ENCODE data around the gene UBE2J2.

The UBE2J2 gene

DNA sequence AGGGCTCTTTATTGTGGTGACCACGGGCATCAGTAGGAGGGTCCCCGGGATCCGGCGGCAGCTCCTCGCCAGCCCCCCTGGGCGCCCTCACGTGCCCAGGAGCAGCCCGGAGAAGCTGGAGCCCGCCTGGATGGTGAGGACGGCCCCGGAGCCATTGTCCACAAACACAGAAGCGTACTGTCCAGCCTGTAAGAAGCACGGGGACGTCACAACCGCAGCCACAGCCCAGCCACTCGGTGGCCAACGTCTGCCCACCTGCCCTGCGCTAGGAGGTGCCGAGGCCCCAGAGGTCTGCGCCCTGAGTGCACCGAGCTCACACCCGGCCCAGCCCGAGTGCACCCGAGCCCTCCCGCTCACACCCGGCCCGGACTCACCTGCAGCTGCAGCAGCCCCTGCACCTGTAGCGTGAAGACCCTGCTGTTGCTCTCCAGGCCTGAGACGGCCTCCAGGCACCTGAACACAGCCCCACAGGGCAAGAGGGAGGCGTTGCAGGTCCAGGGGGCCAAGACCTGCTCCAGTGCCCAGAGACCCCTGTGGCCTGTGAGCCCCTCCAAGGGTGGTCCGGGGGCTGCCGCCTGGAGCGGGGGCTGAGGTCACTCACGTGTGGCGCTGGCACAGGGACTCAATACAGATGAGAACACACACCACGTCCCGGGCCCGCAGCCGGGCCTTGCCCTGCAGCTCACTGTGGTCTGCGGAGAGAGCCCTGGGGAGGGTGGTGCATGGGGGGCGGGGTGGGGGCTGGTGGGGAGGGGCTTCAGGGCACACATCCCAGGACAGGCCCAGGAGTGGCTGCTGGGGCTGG, 31.0 kb downstream of the UBE2J2 start:
- H3K36me3 ChIP-seq (ENCODE audit: control insufficient read depth in 5 of 5, insufficient read depth in 5 of 5, low read length in 5 of 5): no peaks in the 10 kb centered on the region
- H3K27me3 ChIP-seq (ENCODE audit: control insufficient read depth in 5 of 5, insufficient read depth in 4 of 5, low read length in 5 of 5): peaks cover 44 to 57% (median 47%) of the 10 kb centered on the region in 5 donors
- no peak overlapping the region for H3K27ac ChIP-seq (ENCODE audit: low read depth, low read length)
- H3K4me3 ChIP-seq (ENCODE audit: low read depth in 1 of 5, low read length in 5 of 5): no peak overlapping the region
- no peaks in the 10 kb centered on the region for H3K9me3 ChIP-seq (ENCODE audit: control insufficient read depth in 5 of 5, low read length in 5 of 5)
- H3K9ac ChIP-seq (ENCODE audit: low read length in 5 of 5): no peak overlapping the region
- H3K4me1 ChIP-seq (ENCODE audit: control insufficient read depth in 5 of 5, insufficient read depth in 5 of 5, low read length in 5 of 5): peaks cover 0 to 12% (median 0%) of the 10 kb centered on the region in 5 donors

DNA sequence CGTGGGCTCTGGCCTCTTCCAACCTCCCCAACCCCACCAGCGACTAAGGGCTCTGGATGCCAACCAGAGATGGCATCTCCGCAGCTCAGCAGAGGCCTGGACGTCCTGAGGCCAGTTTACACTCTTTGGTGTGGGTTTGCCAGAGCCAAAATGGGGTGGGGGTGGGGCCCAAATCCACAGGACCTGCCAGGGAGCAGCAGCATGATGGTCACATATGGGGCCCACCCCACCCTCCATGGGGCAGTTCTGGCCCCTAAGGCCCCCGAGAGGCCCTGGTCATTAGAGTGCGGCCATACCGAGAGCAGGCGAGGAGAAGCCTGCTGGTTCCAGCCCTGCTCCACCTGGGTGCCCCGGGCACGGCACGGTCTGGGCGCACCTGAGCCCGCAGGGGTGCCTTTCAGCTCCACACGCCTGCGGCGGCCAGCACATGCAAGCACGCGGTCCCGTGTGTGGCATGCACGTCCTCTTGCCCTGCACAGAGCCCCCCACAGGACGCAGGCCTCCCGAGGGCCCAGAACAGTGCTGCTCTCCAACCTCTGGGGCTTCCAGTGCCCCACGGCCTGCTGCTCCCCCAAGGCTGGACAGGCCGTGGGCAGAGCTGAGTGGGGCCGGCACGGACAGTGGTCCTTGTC, 31.9 kb downstream of the UBE2J2 start:
- H3K36me3 ChIP-seq (ENCODE audit: control insufficient read depth in 5 of 5, insufficient read depth in 5 of 5, low read length in 5 of 5): no peaks in the 10 kb centered on the region
- no peak overlapping the region for H3K27ac ChIP-seq (ENCODE audit: low read depth, low read length)
- peaks cover 0 to 16% (median 9%) of the 10 kb centered on the region in 5 donors for H3K4me1 ChIP-seq (ENCODE audit: control insufficient read depth in 5 of 5, insufficient read depth in 5 of 5, low read length in 5 of 5)
- peaks cover 40 to 58% (median 47%) of the 10 kb centered on the region in 5 donors for H3K27me3 ChIP-seq (ENCODE audit: control insufficient read depth in 5 of 5, insufficient read depth in 4 of 5, low read length in 5 of 5)
- H3K9ac ChIP-seq (ENCODE audit: low read length in 5 of 5): no peak overlapping the region
- no peak overlapping the region for H3K4me3 ChIP-seq (ENCODE audit: low read depth in 1 of 5, low read length in 5 of 5)
- H3K9me3 ChIP-seq (ENCODE audit: control insufficient read depth in 5 of 5, low read length in 5 of 5): no peaks in the 10 kb centered on the region

DNA sequence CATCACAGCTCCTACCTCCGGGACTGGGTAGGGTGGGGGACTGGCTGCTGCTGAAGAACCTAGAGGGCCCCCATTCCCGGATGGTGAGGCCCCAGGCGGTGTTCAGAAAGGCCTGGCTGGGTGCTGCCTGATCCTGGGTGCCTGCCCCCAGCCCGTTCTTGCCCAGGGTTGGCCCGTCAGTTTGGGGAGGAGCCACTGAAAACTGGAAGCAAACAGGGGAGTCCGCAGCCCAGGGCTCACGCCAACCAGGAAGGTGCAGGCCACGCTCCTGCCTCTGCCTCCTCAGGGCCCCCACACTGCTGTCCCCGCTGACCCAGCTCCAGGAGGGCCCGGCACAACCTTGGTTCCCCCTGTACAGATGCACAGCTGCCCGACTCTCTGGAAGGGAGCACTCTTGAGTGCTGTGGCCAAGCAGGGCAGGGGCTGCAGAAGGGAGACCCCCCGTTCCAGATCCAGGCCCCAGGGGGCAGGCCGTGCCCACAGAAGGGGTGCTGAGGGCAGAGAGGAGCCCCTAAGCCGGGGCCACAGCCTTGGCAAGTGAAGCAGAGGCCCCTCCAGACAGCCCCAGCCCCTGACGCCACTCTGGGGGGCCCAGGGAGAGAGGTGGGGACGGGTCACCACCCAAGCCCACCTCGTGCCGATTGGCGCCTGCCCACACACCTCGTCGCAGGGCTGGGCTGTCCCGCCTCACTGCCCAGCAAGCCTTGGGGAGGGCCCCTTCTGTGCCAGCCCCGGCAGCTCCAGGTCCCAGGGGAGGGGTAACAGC, 32.6 kb downstream of the UBE2J2 start:
- no peak overlapping the region for H3K9ac ChIP-seq (ENCODE audit: low read length in 5 of 5)
- H3K4me1 ChIP-seq (ENCODE audit: control insufficient read depth in 5 of 5, insufficient read depth in 5 of 5, low read length in 5 of 5): peaks cover 0 to 12% (median 10%) of the 10 kb centered on the region in 5 donors
- no peaks in the 10 kb centered on the region for H3K36me3 ChIP-seq (ENCODE audit: control insufficient read depth in 5 of 5, insufficient read depth in 5 of 5, low read length in 5 of 5)
- H3K9me3 ChIP-seq (ENCODE audit: control insufficient read depth in 5 of 5, low read length in 5 of 5): no peaks in the 10 kb centered on the region
- H3K27ac ChIP-seq (ENCODE audit: low read depth, low read length): no peak overlapping the region
- peaks cover 37 to 59% (median 42%) of the 10 kb centered on the region in 5 donors for H3K27me3 ChIP-seq (ENCODE audit: control insufficient read depth in 5 of 5, insufficient read depth in 4 of 5, low read length in 5 of 5)
- H3K4me3 ChIP-seq (ENCODE audit: low read depth in 1 of 5, low read length in 5 of 5): no peak overlapping the region

DNA sequence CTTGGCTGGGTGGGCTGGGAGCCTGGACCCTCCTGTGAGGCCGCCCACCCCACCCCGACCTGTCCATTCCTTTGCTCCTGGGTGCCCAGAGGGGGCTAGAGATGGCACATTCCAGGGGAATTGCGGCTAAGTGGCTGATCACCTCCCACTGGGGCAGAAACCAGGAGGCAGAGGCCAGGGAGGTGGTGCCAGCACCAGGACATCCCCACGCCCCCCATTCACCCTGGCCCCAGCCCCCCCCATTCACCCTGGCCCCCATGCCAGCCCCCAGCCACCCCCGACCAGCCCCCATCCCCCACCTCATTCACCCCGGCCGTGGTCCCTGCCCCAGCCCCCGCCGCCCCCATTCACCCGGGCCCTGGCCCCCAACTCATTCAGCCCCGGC, 33.3 kb downstream of the UBE2J2 start:
- Histone ChIP-seq H3K9ac (ENCODE audit: low read length in 5 of 5) (no peak overlapping the region), H3K27me3 (ENCODE audit: control insufficient read depth in 5 of 5, insufficient read depth in 4 of 5, low read length in 5 of 5) (peaks cover 31 to 52% (median 36%) of the 10 kb centered on the region in 5 donors), H3K27ac (ENCODE audit: low read depth, low read length) (no peak overlapping the region), H3K9me3 (ENCODE audit: control insufficient read depth in 5 of 5, low read length in 5 of 5) (no peaks in the 10 kb centered on the region), H3K4me1 (ENCODE audit: control insufficient read depth in 5 of 5, insufficient read depth in 5 of 5, low read length in 5 of 5) (peaks cover 0 to 12% (median 10%) of the 10 kb centered on the region in 5 donors), H3K36me3 (ENCODE audit: control insufficient read depth in 5 of 5, insufficient read depth in 5 of 5, low read length in 5 of 5) (peaks cover 0 to under 1% (median 0%) of the 10 kb centered on the region in 5 donors), H3K4me3 (ENCODE audit: low read depth in 1 of 5, low read length in 5 of 5) (no peak overlapping the region)

DNA sequence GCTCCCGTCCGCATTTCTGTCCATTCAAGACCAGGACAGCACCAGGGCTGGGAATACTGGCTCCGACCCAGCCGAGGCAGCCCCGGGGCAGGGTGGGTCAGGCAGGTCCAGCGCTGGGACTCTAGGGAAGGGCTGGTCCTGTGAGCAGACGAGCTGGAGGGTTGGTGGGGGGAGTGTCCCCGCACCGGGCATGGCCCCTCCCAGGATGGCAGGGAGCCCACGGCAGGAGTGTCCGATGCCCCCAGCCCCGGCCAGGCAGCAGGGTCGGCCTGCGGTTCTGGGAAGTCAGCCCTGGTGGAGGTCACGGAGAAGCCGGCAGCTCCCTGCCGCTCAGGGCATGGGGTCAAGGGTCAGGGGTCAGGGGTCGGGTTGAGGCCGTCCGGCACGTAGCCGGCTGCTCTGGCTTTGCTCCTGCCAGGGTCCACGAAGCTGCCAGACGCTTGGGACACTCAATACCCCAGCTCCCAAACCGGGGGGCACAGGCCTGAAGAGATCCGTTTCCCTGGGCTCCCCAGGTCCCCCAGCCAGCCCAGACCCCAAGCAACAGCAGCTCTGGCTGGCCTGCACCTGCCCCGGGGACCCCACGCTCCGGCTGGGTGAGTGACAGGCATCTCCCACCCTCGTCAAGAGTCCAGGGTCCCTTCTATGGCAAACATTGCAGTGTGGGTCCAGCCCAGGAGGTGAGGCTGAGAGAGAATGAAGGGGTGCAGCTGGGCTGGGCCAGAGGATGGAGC, 33.9 kb downstream of the UBE2J2 start:
- Histone ChIP-seq H3K27ac (ENCODE audit: low read depth, low read length) (no peak overlapping the region), H3K36me3 (ENCODE audit: control insufficient read depth in 5 of 5, insufficient read depth in 5 of 5, low read length in 5 of 5) (peaks cover 0 to 5% (median 0%) of the 10 kb centered on the region in 5 donors), H3K4me1 (ENCODE audit: control insufficient read depth in 5 of 5, insufficient read depth in 5 of 5, low read length in 5 of 5) (peaks cover 0 to 12% (median 10%) of the 10 kb centered on the region in 5 donors)

DNA sequence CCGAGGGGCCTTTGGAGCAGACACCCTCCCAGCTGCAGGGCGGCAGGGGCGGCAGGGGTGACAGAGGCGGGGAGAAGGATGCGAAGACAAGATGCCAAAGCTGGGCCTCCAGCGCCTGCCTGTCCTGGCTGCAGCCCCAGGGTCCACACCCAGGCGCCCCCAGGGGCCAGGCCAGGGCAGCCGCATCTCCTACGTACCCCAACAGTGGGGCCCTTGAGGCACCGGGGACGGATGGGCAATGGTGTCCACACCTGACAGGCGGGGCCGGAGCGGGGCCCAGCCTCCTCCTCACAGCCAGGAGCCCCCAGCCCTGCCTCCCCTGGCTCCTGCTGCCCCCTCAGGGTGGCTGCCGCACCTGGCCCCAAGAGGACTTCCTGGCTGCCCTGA, 34.4 kb downstream of the UBE2J2 start:
- Histone ChIP-seq H3K27ac (ENCODE audit: low read depth, low read length) (no peak overlapping the region), H3K36me3 (ENCODE audit: control insufficient read depth in 5 of 5, insufficient read depth in 5 of 5, low read length in 5 of 5) (peaks cover 0 to 10% (median 5%) of the 10 kb centered on the region in 5 donors), H3K9me3 (ENCODE audit: control insufficient read depth in 5 of 5, low read length in 5 of 5) (no peaks in the 10 kb centered on the region), H3K4me3 (ENCODE audit: low read depth in 1 of 5, low read length in 5 of 5) (no peak overlapping the region), H3K27me3 (ENCODE audit: control insufficient read depth in 5 of 5, insufficient read depth in 4 of 5, low read length in 5 of 5) (peaks cover 30 to 51% (median 36%) of the 10 kb centered on the region in 5 donors), H3K4me1 (ENCODE audit: control insufficient read depth in 5 of 5, insufficient read depth in 5 of 5, low read length in 5 of 5) (peaks cover 0 to 11% (median 9%) of the 10 kb centered on the region in 5 donors), H3K9ac (ENCODE audit: low read length in 5 of 5) (no peak overlapping the region)

More for the DNA sequence above, 33.9 kb downstream of the UBE2J2 start:
- peaks cover 30 to 51% (median 36%) of the 10 kb centered on the region in 5 donors for H3K27me3 ChIP-seq (ENCODE audit: control insufficient read depth in 5 of 5, insufficient read depth in 4 of 5, low read length in 5 of 5)
- H3K9me3 ChIP-seq (ENCODE audit: control insufficient read depth in 5 of 5, low read length in 5 of 5): no peaks in the 10 kb centered on the region
- H3K4me3 ChIP-seq (ENCODE audit: low read depth in 1 of 5, low read length in 5 of 5): no peak overlapping the region
- H3K9ac ChIP-seq (ENCODE audit: low read length in 5 of 5): no peak overlapping the region

DNA sequence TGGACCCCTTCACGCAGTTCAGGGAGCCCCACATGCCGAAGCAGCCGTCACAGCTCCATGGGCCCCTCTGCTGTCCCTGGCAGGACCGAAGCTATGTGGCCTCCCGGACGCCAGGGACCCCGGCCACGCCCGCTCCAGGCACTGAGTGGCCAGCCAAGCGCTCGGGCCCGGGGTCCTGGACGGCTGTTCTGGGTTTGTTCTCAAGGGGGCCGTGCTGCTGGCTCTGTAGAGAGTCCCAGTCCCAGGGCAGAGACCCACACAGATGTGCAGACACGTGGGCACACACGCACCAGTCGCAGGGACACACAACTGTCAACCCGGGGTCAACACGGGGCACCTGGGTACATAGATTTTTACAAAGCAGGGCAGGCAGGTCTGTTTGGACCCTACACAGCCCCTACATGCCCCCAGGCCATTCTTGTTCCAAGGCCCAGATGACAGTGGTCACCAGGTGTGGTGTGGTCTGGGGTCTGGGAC, 34.9 kb downstream of the UBE2J2 start:
- H3K27ac ChIP-seq (ENCODE audit: low read depth, low read length): no peak overlapping the region
- H3K9me3 ChIP-seq (ENCODE audit: control insufficient read depth in 5 of 5, low read length in 5 of 5): no peaks in the 10 kb centered on the region
- H3K36me3 ChIP-seq (ENCODE audit: control insufficient read depth in 5 of 5, insufficient read depth in 5 of 5, low read length in 5 of 5): peaks cover 0 to 14% (median 7%) of the 10 kb centered on the region in 5 donors
- no peak overlapping the region for H3K4me3 ChIP-seq (ENCODE audit: low read depth in 1 of 5, low read length in 5 of 5)
- no peak overlapping the region for H3K9ac ChIP-seq (ENCODE audit: low read length in 5 of 5)
- peaks cover 30 to 47% (median 36%) of the 10 kb centered on the region in 5 donors for H3K27me3 ChIP-seq (ENCODE audit: control insufficient read depth in 5 of 5, insufficient read depth in 4 of 5, low read length in 5 of 5)
- peaks cover 0 to 14% (median 5%) of the 10 kb centered on the region in 5 donors for H3K4me1 ChIP-seq (ENCODE audit: control insufficient read depth in 5 of 5, insufficient read depth in 5 of 5, low read length in 5 of 5)

DNA sequence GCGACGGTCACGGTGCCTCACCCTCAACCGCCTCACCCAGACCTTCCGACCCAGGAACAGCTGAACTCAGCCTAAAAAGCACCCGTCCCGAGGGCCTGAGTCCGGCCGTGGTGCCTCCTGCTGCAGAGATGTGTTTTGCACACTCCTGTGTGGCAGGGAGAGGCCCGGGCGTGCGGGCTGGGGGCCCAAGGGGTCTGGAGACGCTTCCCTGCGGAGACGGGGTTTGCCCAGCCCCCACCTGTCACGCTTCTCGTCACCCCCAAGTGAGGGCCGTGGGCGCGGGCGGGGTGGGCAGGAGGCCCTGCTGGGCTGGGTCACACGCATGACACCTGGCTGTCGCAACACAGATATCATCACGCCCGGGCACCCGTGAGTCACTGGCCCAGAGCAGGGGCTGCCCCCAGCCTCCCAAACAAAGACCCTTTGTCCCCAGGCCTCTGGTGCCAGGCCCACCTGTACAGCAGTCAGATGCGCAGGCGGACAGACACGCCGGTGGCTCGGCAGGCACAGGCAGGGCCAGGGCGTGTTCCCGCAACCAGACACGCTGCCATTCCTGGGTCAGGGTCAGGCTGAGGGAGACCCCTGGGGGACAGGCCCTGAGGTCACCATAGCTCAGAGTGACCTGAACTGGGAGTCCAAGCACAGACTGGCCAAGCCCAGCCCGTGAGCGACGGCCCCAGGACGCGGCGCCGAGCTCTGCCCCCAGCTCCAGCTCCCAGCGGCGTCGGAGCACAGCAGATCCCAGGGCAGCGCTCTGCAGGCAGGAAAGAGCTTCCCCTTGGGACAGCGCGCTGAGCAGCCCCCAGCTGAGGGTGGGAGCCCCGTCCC, 35.6 kb downstream of the UBE2J2 start:
- H3K4me1 ChIP-seq (ENCODE audit: control insufficient read depth in 5 of 5, insufficient read depth in 5 of 5, low read length in 5 of 5): peaks cover 0 to 15% (median 10%) of the 10 kb centered on the region in 5 donors
- H3K27me3 ChIP-seq (ENCODE audit: control insufficient read depth in 5 of 5, insufficient read depth in 4 of 5, low read length in 5 of 5): peaks cover 30 to 44% (median 36%) of the 10 kb centered on the region in 5 donors
- no peaks in the 10 kb centered on the region for H3K9me3 ChIP-seq (ENCODE audit: control insufficient read depth in 5 of 5, low read length in 5 of 5)
- H3K27ac ChIP-seq (ENCODE audit: low read depth, low read length): no peak overlapping the region
- no peak overlapping the region for H3K9ac ChIP-seq (ENCODE audit: low read length in 5 of 5)
- H3K36me3 ChIP-seq (ENCODE audit: control insufficient read depth in 5 of 5, insufficient read depth in 5 of 5, low read length in 5 of 5): peaks cover 0 to 14% (median 7%) of the 10 kb centered on the region in 5 donors
- H3K4me3 ChIP-seq (ENCODE audit: low read depth in 1 of 5, low read length in 5 of 5): no peak overlapping the region
